GM19351 (cell line): ENCODE data around the gene DCC.

Experiments
- ATAC-seq: cut with Tn5 transposase; IDR thresholded peaks from one replicate; pipeline ENCODE4 v1.9.1; 2021; ENCODE audit warnings: mild to moderate bottlenecking, moderate library complexity; ENCODE audit not compliant: unreplicated experiment

DCC gene, protein sequence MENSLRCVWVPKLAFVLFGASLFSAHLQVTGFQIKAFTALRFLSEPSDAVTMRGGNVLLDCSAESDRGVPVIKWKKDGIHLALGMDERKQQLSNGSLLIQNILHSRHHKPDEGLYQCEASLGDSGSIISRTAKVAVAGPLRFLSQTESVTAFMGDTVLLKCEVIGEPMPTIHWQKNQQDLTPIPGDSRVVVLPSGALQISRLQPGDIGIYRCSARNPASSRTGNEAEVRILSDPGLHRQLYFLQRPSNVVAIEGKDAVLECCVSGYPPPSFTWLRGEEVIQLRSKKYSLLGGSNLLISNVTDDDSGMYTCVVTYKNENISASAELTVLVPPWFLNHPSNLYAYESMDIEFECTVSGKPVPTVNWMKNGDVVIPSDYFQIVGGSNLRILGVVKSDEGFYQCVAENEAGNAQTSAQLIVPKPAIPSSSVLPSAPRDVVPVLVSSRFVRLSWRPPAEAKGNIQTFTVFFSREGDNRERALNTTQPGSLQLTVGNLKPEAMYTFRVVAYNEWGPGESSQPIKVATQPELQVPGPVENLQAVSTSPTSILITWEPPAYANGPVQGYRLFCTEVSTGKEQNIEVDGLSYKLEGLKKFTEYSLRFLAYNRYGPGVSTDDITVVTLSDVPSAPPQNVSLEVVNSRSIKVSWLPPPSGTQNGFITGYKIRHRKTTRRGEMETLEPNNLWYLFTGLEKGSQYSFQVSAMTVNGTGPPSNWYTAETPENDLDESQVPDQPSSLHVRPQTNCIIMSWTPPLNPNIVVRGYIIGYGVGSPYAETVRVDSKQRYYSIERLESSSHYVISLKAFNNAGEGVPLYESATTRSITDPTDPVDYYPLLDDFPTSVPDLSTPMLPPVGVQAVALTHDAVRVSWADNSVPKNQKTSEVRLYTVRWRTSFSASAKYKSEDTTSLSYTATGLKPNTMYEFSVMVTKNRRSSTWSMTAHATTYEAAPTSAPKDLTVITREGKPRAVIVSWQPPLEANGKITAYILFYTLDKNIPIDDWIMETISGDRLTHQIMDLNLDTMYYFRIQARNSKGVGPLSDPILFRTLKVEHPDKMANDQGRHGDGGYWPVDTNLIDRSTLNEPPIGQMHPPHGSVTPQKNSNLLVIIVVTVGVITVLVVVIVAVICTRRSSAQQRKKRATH (N-terminal part only)

DNA sequence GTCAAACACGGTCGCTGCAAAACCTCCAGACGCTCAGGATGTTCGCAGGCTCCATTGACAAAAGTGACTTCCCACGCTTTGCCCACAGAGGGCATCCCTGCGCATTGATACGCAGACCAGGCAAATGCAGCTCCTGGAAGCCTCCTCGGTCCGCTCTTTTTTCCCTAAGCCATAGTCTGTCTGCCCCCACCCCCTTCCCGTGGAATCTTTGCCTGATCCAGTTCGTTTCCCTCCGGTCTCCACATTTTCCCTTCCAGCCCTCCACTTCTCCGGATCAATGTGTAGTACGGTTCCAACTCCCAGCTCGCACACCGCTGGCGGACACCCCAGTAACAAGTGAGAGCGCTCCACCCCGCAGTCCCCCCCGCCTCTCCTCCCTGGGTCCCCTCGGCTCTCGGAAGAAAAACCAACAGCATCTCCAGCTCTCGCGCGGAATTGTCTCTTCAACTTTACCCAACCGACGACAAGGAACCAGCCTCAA, at the start of gene DCC:
Gene DCC (plus strand): TSS at position 307 of the 481 bp plus-strand sequence. CDS start 591 bp downstream, outside the sequence.
- ATAC-seq = no peak

DNA sequence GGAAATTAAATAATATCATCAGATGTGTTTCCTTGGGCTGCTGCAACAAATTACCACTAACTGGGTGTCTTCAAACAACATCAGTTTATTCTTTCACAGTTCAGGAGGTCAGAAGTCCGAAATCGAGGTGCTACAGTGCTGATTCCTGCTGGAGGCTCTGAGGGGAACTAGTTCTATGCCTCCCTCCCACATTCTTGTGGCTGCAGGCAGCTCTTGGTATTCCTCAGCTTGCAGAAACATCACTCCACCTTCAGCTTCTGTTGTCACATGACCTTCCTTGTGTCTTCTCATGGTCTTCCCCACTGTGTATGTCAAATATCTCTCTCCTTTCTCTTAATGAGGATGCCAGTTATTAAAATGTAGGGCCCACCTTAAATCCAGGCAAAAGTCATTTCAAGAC, 29.3 kb upstream of the DCC start:
- no peak for ATAC-seq

DNA sequence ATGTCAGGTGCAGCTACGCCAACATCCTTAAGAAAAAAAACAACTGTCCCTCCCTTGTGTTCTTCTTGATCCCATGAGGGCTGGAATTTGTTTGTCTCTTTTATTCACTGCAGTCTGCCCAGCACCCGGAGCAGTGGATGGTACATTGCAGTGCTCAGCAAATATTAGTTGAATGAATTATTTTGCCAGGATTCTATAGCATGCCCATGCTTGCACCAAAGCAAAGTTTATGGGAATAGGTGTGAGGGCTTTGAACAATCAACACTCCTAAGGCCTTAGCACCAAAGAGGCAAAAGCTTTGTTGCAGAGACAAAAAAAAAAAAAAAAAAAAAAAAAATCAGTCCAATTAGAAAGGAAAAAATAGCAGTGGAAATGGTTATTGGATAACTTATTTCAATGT, 28.7 kb upstream of the DCC start:
- no peak for ATAC-seq

DNA sequence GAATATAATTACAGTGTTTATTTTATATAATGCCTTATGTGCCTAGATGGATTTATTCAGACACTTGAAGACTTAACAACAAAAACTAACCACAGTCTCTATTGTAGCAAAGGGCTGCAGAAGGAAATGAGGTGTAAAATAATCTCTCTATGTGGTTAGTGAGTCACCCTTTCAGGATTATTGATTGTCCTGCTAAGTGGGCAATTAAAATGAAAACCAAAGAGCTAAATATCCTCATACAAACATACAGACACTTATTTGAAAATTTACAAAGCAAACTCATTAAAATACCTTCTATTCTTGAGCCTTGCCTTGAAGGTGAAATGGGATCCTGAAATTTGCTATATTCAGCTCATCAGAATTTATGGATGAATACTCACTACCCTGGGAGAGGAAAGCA, 27.7 kb upstream of the DCC start:
- ATAC-seq = no peak

DNA sequence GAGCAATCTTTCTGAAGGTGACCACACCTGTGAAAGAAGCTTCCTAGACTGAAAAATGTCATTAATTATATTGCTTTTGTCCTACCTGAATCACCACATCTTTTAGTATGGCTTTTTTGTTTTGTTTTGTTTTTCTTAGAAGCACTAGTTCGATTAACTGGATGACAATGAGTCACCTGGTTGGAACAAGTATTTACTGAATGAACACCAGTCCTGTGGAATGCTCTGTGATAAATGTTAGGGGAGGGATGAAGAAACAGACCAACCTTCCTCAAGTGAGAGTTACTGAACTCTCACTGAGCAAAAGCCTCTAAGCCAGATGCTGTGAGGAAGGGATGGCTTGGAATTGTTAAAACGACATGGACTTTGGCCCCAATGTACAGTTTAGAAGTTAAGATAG, 26.8 kb upstream of the DCC start:
- no peak for ATAC-seq

DNA sequence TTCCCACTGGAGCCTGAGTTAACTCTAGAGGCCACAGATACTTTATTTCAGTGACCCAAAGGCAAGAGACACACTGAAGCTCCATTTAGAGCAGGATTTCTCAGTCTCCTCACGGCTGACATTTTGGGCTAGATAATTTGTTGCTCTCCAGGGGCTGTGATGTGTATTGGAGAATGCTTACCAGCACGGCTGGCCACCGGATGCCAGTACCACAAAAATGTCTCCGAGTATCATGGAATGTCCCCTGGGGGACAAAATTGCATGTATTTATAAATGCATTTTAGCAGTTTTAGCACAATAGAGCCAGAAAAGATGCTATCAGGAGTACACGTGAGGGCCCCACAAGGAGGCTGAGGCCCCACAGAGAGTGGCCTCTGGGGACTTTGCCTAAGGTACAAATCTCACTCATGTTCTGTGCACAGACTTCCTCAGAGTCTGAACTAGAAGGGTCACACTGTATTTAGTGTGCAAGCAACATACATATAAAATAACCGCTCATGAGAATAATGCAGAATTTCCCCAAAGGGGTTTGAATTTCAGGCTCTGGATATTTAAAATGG, 20.5 kb upstream of the DCC start:
- ATAC-seq = no peak

DNA sequence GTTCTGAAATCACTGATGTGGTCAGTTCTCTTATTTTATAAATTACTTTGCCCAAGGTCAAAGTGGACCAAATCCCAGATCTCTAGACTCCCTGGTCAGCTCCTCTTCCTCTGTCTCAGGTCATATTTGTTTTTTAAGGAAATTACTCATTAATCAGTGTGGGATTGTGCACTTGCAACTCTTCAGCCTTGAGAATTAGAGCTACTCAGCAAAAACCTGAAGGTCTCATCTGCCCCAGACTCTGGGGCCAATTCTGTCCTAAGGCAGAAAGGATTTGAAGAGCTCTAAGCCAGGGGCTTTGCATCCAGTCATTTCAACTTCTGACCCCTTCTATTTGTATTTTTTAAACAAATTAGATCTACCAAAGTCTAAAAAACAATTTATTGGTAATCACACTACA, 17.7 kb upstream of the DCC start:
- no peak for ATAC-seq

DNA sequence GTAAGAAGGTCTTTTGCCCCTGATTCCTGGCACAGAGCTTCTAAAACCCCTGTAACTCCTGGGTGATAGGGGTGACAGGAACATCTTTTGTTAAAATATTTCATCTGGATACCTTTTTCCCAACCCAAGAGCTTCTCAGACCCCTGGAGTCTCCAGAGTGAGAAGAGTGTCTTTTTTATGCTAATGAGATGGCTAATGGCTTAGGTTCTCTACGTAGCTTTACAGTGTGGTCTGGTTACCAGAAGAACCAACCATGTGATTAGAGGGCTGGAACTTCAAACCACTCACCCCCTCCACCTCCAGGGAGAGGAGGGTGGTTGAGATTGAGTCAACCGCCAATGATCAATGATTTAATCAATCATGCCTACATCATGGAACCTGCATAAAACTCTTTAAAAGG, 16.2 kb upstream of the DCC start:
- no peak for ATAC-seq

DNA sequence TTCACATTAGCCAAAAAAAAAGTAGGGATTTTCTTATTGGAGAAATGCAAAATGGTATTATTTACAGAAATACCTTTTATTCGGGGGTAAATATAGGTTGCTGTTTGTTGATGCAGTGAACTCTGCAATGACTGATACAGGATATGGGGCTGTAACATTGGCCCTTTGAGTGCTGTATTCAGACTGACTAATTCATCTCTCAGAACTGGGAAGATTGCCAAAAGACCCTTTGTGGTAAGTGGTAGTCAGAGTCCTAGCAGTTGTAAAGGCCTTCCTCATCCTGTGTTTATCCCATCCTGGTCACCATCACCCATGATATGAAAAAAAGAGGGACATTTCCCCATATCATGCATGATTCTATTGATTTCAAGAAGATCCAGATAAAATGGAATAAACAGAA, 14.0 kb upstream of the DCC start:
- no peak for ATAC-seq

DNA sequence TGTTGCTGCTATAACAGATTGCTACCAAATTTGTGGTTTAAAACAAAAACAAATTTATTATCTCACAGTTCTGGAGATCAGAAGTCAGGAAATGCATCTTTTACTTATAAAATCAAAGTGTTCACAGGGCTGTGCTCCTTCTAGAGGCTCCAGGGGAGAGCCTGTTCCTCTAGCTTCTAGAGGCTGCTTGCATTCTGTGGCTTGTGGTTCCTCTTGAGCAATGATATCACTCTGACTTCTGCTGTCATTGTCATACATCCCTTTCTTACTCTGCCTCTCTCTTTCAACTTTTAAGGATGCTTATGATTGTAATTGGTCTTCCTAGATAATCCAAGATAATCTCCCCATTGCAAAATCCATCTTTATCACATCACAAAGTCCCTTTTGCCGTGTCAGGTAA, 6.1 kb upstream of the DCC start:
- no peak for ATAC-seq

DNA sequence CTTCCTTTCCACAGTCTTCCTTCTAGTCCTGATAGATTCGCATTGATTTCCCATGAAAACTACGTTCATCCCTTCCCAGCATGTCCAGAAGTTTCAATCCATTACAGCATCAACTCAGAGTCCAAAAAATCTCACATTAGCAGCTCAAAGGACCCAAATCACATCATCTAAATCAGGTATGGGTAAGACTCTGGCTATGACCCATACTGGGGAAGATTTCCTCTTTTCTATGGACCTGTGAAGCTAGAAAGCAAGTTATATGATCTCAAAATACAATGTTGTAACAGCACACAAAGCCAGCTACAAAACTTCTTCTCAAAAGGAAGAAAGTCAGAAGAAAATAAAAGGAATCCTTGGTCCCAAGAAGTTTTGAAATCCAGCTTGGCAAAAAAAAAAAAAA, 5.7 kb upstream of the DCC start:
- no peak for ATAC-seq

DNA sequence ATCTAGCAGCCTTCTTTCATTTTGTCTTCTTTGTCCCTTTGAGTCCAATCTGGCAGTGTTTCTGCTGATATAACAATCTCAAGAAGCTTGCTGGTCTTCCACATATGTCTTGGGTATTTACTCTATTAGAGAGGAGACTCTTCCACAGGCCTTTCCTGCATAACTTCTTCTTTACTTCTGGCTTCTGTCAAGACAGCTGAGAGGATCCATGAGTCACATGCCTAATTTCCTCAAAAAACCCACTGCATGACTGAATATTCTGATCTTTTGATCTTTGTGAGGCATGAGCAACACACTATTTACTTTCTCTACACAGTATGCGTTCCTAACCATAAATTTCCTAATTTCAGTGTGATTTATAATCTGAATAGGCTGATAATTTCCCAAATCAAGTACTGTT, 5.1 kb upstream of the DCC start:
- no peak for ATAC-seq

DNA sequence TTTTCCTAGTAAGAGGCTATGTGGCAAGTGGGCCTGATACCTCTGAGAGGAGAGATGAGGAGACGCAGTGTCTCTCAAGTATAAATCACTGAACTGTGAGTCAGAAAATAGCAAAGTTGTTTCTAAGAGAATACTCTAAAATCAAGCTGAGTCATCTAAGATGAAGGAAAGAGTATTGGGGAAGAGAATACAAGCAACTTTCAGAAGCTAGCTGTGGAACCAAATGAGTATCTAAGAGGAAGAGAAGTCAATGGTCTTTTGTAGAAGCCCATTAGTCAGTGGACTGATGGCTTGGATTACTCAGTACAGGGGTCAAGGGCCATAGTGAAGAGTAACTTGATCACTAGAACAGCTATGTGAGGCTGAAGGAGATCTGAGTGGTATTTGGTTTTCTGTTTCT, 2.7 kb upstream of the DCC start:
- ATAC-seq = no peak

DNA sequence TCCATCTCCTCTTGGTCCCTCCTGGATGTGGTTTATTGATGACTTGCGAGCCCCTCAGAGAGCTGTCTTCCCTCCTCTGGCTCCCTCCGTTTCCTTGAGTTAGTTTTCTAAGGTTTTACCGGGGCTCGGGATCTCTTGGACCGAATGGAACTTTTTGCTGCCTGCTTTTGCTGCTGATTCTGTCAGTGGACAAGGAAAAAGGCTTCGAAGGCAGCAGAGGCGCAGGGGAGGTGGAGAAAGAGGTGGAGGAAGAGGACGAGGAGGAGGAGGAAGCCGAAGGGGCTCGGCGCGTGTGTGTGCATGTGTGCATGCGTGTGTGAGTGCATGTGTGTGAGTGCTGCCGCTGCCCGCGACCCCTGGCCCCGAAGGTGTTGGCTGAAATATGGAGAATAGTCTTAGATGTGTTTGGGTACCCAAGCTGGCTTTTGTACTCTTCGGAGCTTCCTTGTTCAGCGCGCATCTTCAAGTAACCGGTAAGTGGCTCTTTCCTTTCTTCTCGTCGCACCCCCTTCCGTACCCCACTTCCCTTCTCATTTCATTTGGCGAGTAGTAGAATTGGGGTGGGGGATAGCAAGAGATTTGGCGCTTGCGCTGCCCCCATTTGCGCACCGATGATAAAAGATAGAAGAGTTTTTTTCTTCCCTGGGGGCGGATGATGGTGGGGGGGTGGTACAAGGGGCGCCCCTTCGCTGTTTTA, 557 bp downstream of the DCC start:
- ATAC-seq = no peak

DNA sequence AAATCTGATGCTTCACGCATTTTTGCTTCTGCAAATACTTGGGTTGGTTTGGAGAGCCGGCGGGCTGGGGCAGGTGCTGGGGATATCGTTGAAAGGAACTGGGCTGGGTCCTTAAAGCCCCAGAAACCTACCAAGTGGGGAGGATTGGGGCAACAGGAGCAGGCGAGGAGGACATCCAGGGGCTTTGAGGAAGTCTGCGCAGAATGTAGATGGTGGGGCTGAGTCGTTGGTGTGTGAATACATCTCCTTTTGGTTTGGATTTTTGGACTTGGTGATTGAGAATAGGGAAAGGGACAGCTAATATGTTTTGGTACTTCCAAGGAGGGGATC, 1.1 kb downstream of the DCC start:
- ATAC-seq = no peak

DNA sequence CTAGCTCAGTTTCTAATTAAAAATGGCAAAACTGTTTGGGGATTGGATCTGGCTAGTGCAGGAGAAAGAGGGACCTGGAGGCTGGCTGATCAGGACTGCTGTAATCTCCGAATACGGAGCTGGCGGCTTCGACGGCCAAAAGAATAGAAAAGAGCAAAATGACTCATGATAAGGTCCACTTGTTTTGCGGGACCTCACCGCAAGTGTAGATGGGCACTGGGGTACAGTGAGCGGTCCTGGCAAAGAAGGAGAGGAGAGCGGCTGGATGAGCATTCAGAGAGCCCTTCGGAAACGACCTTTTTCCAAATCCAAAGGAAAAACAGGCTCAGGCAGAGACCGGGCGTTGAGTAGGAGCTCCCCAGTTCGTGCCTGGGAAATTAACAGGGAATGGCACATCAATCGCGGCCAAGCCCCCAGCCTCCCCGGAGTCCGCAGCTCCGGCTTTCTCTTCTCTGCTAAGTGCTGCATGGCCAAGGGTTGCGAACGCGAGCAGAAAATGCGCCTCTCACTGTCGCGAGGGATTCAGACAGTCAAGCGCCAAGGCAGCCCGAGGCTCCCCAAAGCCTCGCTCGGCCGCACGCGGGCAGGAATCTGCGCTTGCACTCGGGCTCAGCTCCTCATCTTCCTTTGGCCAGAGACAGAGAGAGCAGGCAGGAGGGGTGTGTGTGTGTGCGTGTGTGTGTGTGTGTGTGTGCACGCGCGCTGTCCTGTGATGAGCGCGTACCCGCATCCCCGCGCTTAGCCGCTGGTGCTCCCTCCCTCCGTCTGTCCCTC, 1.8 kb downstream of the DCC start:
- ATAC-seq = no peak

DNA sequence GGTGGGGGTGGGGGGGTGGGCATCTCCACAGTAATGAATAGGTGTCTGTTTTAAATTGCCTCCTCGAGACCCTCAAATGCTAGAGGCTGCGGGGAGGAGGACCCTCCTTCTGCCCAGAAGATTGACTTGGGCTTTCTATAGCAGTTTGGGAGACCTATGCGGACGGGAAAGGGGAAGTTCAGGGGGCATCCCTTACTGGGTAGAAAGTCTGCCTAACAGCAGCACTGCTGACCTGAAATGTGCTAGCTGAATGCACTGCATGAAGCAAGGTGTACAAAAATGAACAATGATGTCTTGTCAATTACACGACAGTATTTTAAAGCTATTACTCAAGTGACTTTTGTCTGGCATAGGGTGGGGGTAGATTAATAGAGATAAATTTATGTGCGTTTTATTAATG, 2.5 kb downstream of the DCC start:
- ATAC-seq = no peak

DNA sequence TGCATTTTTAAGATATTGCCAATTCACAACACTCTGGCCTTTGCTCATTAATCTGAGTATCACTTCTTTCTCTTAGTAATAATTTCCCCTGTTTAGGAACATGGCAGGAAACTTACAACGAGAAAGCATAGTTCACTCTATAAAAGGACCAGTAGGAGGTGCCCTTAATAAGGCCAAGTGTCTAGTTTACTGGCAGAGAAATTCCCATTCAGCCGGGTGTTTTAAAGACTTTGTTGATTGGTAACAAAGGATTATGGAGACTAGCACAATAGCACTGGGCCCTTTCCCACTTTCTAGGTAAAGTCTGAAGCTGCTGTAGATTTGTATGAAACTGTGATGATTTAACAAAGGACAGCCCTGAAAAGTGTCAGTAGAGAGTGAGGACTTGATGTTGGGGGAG, 3.1 kb downstream of the DCC start:
- ATAC-seq = no peak

DNA sequence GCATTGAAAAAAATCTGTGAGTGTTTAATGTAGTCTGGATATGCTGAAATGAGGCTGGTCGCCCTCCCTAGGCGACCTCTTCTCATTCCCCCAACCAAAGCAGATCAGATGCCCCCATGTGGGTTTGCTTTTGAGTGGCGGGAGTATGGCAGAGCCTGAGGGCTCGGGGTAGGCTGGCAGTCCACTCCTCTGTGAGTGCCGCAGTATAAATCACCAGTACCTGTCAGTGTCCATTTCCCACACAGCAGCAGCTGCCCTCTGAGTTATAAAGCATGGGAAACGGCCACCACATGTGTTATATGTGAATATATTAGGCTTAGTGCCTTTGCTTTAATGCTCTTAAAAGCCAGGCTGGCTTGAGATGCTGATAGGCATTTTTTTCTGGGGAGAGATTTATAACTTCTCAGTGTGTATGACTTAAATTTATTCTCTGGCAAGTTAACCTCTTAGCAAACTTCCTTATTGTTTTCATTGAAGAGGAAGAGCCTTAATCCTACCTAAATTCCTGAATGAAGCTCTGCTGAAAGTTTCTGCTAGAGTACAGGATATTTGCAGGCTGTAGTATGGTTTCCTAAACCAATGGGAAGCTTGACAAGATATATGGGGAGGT, 3.8 kb downstream of the DCC start:
- no peak for ATAC-seq

DNA sequence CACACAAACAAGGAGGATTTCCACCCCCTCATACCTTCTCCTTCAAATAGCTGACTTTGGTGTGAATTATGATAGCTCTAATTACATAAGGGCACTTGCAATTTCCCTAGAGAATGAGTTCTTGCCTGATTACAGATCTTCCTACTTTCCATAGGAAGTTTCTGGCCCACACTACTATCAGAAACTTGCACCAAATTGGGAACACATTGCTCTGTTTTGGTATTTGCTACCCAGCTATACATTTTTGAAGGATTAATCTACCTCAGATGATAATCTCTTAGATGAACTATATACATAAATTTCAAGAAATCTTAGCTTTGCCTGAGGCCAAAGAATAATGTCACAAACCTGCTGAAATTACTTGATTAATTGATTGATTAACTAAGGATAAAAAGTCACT, 4.9 kb downstream of the DCC start:
- ATAC-seq = no peak
